Measurements from ENCODE around the gene CGB1.

The CGB1 gene

DNA sequence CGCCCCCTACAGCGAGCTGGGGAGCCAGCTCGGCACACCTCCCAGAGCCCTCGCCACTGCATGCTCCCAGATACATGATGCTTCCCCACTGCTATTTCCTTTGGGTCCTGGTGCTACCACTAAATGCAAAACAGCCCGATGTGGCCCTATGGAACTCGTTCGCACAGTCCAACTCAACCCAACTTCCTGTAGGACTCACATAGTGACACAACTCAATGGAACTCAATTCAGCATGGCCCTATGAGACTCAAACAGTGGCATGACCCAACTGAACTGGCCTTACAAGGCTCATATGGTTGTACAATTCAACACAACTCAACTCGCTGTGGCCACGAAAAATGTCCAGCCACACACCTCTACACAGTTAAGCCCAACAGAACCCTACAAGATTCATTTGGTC, 32.3 kb upstream of the CGB1 start:
- TF ChIP-seq, protein P1, sequence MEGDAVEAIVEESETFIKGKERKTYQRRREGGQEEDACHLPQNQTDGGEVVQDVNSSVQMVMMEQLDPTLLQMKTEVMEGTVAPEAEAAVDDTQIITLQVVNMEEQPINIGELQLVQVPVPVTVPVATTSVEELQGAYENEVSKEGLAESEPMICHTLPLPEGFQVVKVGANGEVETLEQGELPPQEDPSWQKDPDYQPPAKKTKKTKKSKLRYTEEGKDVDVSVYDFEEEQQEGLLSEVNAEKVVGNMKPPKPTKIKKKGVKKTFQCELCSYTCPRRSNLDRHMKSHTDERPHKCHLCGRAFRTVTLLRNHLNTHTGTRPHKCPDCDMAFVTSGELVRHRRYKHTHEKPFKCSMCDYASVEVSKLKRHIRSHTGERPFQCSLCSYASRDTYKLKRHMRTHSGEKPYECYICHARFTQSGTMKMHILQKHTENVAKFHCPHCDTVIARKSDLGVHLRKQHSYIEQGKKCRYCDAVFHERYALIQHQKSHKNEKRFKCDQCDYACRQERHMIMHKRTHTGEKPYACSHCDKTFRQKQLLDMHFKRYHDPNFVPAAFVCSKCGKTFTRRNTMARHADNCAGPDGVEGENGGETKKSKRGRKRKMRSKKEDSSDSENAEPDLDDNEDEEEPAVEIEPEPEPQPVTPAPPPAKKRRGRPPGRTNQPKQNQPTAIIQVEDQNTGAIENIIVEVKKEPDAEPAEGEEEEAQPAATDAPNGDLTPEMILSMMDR (IDR thresholded peaks at IDR 0.05): no peak
- Histone ChIP-seq H3K9me3 (no peaks in the 10 kb centered on the region), H3K27ac (no peak overlapping the region), H3K36me3 (no peaks in the 10 kb centered on the region), H3K27me3 (peaks cover 100% of the 10 kb centered on the region), H3K4me1 (ENCODE audit: control insufficient read depth in 1 of 2, insufficient read depth in 1 of 2, low read depth in 1 of 2, low read length in 1 of 2) (no peaks in the 10 kb centered on the region), H3K4me3 (ENCODE audit: low read depth in 1 of 2, low read length in 1 of 2) (no peak overlapping the region)

DNA sequence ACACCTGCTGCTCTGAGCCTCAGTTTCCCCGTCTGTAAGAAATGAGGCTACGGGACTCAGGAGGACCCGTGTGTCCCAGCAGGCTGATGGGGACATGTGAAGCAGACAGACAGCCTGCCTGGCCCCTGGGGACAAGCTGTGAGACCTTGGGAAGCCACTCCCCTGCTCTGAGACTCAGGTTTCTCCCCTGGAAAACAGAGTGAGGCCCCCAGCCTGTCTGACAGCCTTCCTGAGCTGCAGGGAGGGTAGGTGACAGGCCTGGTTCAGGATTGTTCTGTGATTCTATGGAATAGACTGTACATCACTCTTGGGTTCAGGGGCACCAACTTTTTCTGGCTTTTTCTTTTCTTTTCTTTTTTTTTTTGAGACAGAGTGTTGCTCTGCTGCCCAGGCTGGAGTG, 30.9 kb upstream of the CGB1 start:
- no peak overlapping the region for H3K27ac ChIP-seq
- H3K4me3 ChIP-seq (ENCODE audit: low read depth in 1 of 2, low read length in 1 of 2): no peak overlapping the region
- no peaks in the 10 kb centered on the region for H3K36me3 ChIP-seq
- H3K9me3 ChIP-seq: no peaks in the 10 kb centered on the region
- H3K4me1 ChIP-seq (ENCODE audit: control insufficient read depth in 1 of 2, insufficient read depth in 1 of 2, low read depth in 1 of 2, low read length in 1 of 2): no peaks in the 10 kb centered on the region
- H3K27me3 ChIP-seq: peaks cover 100% of the 10 kb centered on the region
- TF ChIP-seq, protein P1 (IDR thresholded peaks at IDR 0.05): no peak

DNA sequence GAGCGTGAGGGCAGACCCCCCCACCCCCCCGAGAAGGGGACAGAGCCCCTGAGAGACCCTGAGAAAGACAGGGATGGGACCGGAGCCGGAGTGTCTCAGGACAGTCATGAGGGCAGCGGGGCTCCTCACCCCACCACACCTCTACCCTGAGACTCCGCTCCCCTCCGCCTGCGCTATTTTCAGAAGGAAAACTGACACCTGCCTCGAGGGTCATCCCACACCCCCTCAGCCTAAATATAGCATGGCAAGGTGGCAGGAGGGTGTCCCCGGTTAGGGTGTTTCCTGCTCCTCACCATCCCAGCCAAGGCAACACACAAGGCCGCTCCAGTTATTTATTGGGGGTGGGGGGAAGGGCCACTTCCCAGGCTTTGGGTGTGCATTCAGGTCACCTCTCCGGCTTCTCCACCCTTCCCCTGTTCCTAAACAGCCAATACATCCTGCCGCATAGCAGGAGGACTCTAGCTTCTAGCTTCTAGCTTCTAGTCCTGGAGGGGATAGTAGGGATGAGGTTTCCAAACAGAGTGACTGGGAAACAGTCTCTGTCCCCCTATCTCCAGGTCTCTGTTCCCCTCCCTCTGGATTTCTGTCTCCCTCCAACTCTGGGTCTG, 29.3 kb upstream of the CGB1 start:
- no peak overlapping the region for H3K27ac ChIP-seq
- no peaks in the 10 kb centered on the region for H3K9me3 ChIP-seq
- TF ChIP-seq, protein P1 (IDR thresholded peaks at IDR 0.05): no peak
- H3K4me3 ChIP-seq (ENCODE audit: low read depth in 1 of 2, low read length in 1 of 2): no peak overlapping the region
- H3K27me3 ChIP-seq: peaks cover 100% of the 10 kb centered on the region
- no peaks in the 10 kb centered on the region for H3K36me3 ChIP-seq
- H3K4me1 ChIP-seq (ENCODE audit: control insufficient read depth in 1 of 2, insufficient read depth in 1 of 2, low read depth in 1 of 2, low read length in 1 of 2): no peaks in the 10 kb centered on the region

DNA sequence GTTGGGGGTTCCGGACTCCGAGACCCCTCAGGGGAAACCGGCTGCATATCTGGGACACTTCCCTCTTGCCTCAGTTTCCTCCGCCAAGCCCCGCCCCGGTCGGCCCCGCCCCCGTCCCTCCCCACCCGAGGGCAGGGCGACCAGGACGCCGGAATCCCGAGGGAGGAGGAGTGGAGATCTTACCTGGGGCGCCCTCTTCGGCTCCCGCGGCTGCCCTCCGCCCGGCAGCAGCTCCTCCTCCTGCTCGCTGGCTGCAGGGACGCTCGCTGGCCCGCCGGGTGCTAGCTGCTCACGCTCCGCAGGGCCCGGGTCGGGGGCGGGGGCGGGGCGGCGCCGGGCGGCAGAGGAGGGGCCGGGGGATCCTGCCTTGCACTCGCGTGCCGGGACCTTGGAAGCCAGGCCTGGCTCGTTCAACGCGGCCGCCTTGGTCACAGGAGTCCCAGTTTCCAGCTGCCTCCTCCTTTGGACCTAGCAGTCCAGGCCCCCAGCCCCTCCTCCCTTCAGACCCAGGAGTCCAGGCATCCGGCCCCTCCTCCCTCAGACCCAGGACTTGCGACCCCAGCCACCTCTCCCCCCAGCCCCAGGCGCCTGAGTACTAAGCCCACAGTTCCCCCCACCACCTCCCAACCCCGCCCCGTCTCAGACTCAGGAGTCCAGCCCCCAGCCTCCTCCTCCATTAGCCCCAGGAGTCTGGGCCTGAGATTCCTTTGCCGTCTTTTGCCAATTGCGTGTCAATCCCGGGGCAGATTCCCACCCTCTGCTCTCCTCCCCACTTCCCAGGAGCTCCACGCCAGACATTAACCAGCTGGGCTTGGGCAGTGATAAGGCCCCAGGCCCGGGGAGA, 28.3 kb upstream of the CGB1 start, which contains the start of gene NTF4:
Gene NTF4 (minus strand): TSS at position 51 of the 844 bp plus-strand sequence. CDS start 2,821 bp downstream, outside the sequence.
- Histone ChIP-seq H3K27ac (no peak within 1 kb of the TSS), H3K4me3 (ENCODE audit: low read depth in 1 of 2, low read length in 1 of 2) (no peak within 1 kb of the TSS), H3K9me3 (no peaks in the 10 kb centered on the region), H3K27me3 (peaks cover 100% of the 10 kb centered on the region), H3K4me1 (ENCODE audit: control insufficient read depth in 1 of 2, insufficient read depth in 1 of 2, low read depth in 1 of 2, low read length in 1 of 2) (no peaks in the 10 kb centered on the region), H3K36me3 (no peaks in the 10 kb centered on the region)
- TF ChIP-seq, protein P1 (IDR thresholded peaks at IDR 0.05): no peak

DNA sequence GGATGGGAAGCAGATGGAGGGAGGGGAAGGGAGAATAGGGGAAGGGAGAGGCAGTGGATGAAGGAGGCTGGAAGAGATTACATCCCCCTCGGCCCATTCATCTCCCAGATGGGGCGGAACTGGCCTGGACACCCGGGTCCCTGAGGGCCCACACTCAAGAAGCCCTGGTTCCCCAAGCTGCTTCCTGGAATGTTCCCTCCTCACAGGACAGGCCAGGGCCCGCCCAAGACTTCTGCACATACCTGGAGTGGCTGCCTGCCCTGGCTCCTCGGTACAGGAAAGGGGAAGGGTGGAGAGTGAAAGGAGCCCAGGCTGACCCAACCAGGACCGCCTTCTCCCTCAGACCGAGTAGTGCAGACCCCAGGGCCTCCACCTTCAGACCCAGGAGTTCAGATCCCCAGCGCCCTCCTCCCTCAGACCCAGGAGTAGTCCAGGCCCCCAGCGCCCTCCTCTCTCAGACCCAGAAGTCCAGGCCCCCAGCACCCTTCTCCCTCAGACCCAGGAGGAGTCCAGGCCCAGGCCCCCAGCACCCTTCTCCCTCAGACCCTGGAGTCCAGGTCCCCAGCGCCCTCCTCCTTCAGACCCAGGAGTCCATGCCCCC, 27.4 kb upstream of the CGB1 start:
- H3K27me3 ChIP-seq: peaks cover 100% of the 10 kb centered on the region
- no peaks in the 10 kb centered on the region for H3K36me3 ChIP-seq
- no peak overlapping the region for H3K4me3 ChIP-seq (ENCODE audit: low read depth in 1 of 2, low read length in 1 of 2)
- H3K9me3 ChIP-seq: no peaks in the 10 kb centered on the region
- H3K27ac ChIP-seq: no peak overlapping the region
- no peaks in the 10 kb centered on the region for H3K4me1 ChIP-seq (ENCODE audit: control insufficient read depth in 1 of 2, insufficient read depth in 1 of 2, low read depth in 1 of 2, low read length in 1 of 2)
- TF ChIP-seq, protein P1 (IDR thresholded peaks at IDR 0.05): no peak

Measured in neutrophil (primary cell).